ENCODE results near the gene TEX13B. TPM values are rescaled to one million over a fixed set of nuclear protein-coding genes. Genes with fewer than 3 reads are reported as not detected.
"Not testable (repeated sequence)": the region's sequence is repeated elsewhere in the genome, so short reads cannot be mapped to it uniquely, and the experiment has no call there.

Gene TEX13B
- total RNA-seq, 2 donors from 2014 or later = not detected

- no peak for DNase-seq (ENCODE audit: low spot score in 2 of 2)
- Mint-ChIP-seq H3K27ac (no peak overlapping the region), H3K9me3 (no peaks in the 10 kb centered on the region), H3K36me3 (no peaks in the 10 kb centered on the region)
- ATAC-seq = no peak
Observed at GRCh38 chrX:107971636-107972035, 10.5 kb downstream of the TEX13B start.

GRCh38 chrX:107970073-107970472, 12.1 kb downstream of the TEX13B start:
- H3K27ac Mint-ChIP-seq = no peak overlapping the region
- ATAC-seq (no peak), DNase-seq (ENCODE audit: low spot score in 2 of 2) (no peak)
- no peaks in the 10 kb centered on the region for H3K9me3 Mint-ChIP-seq
- H3K36me3 Mint-ChIP-seq = no peaks in the 10 kb centered on the region

GRCh38 chrX:107968623-107969022, 13.5 kb downstream of the TEX13B start:
- Mint-ChIP-seq H3K27ac (no peak overlapping the region), H3K36me3 (no peaks in the 10 kb centered on the region), H3K9me3 (no peaks in the 10 kb centered on the region)
- ATAC-seq = no peak
- DNase-seq (ENCODE audit: low spot score in 2 of 2) = no peak

- not testable (repeated sequence) for H3K9me3 Mint-ChIP-seq; DNase-seq (ENCODE audit: low spot score in 2 of 2); ATAC-seq; H3K36me3 Mint-ChIP-seq; H3K27ac Mint-ChIP-seq
Observed at GRCh38 chrX:107955337-107955736, 26.8 kb downstream of the TEX13B start.

- H3K36me3 Mint-ChIP-seq = no peaks in the 10 kb centered on the region
- no peak for DNase-seq (ENCODE audit: low spot score in 2 of 2)
- H3K9me3 Mint-ChIP-seq = no peaks in the 10 kb centered on the region
- ATAC-seq = no peak
- no peak overlapping the region for H3K27ac Mint-ChIP-seq
Observed at GRCh38 chrX:107940095-107940494, 42.1 kb downstream of the TEX13B start.

GRCh38 chrX:107936434-107936730, 45.8 kb downstream of the TEX13B start:
- H3K36me3 Mint-ChIP-seq = no peaks in the 10 kb centered on the region
- ATAC-seq = no peak
- DNase-seq (ENCODE audit: low spot score in 2 of 2) = no peak
- H3K27ac Mint-ChIP-seq = no peak overlapping the region
- no peaks in the 10 kb centered on the region for H3K9me3 Mint-ChIP-seq

GRCh38 chrX:107935664-107936433, 46.3 kb downstream of the TEX13B start:
- no peak overlapping the region for H3K27ac Mint-ChIP-seq
- no peak for DNase-seq (ENCODE audit: low spot score in 2 of 2)
- no peak for ATAC-seq
- no peaks in the 10 kb centered on the region for H3K9me3 Mint-ChIP-seq
- H3K36me3 Mint-ChIP-seq = no peaks in the 10 kb centered on the region

GRCh38 chrX:107935200-107935599, 47.0 kb downstream of the TEX13B start:
- DNase-seq (ENCODE audit: low spot score in 2 of 2) (no peak), ATAC-seq (no peak)
- H3K27ac Mint-ChIP-seq = no peak overlapping the region
- H3K9me3 Mint-ChIP-seq = no peaks in the 10 kb centered on the region
- H3K36me3 Mint-ChIP-seq = no peaks in the 10 kb centered on the region

GRCh38 chrX:107934262-107934661, 47.9 kb downstream of the TEX13B start:
- Mint-ChIP-seq H3K9me3 (no peaks in the 10 kb centered on the region), H3K36me3 (no peaks in the 10 kb centered on the region), H3K27ac (no peak overlapping the region)
- ATAC-seq = no peak
- no peak for DNase-seq (ENCODE audit: low spot score in 2 of 2)

Other genes starting within 250 kb of the TEX13B start
- gene TSC22D3, start 206.6 kb downstream of the TEX13B start, total RNA-seq = 10 to 100 TPM; 41.1 to 80.3 TPM
- gene NCBP2L, start 204.6 kb downstream of the TEX13B start, total RNA-seq = not detected
- gene MID2, start 156.5 kb downstream of the TEX13B start, total RNA-seq = 10 to 100 TPM in 1 of 2 donors, 1 to 10 TPM in 1; 8.4 to 10.3 TPM
- 1 to 10 TPM in 1 of 2 donors, under 1 TPM in 1; 0.18 to 4.4 TPM for gene VSIG1, start 62.7 kb upstream of the TEX13B start, total RNA-seq
- 10 to 100 TPM; 36.9 to 59.4 TPM for gene PSMD10, start 109.2 kb upstream of the TEX13B start, total RNA-seq
- 10 to 100 TPM in 1 of 2 donors, 1 to 10 TPM in 1; 6.7 to 24.3 TPM for gene ATG4A, start 109.4 kb upstream of the TEX13B start, total RNA-seq

Measured in activated naive CD4-positive, alpha-beta T cell treated with anti-CD3 and anti-CD28 coated beads, Interleukin-2, amount 50 U/mL, for 72 hours (primary cell).